Tracheal epithelial cell (primary cell): Measurements from ENCODE around the gene MYOZ3. TPM values are rescaled to one million over a fixed set of nuclear protein-coding genes. Genes with fewer than 3 reads are reported as not detected.

Source experiments
- total RNA-seq: library from RNA; depleted of rRNA; stranded (reverse); fragments of >200 nt; gene quantifications from 2 replicates; pipeline ENCODE4 v1.2.1, GENCODE V29; 2014

MYOZ3 gene
- under 0.01 and 0.24 TPM in 2 replicates for total RNA-seq

GRCh38 chr5:150661086-150661485, at the start of gene MYOZ3:
MYOZ3 (plus strand) TSS chr5:150661251; CDS start chr5:150662942, 1,691 bp downstream.

GRCh38 chr5:150640311-150641005, 20.6 kb upstream of the MYOZ3 start, which contains the start of gene SYNPO:
SYNPO (plus strand) TSS chr5:150640660; CDS start chr5:150648276, 7,616 bp downstream.

GRCh38 chr5:150700594-150701377, 39.7 kb downstream of the MYOZ3 start, which contains the start of gene RBM22:
RBM22 (minus strand) TSS chr5:150701062; CDS start chr5:150700985, 77 bp downstream.

Other genes with a start within 250 kb of the MYOZ3 start
- gene CD74, start 248.3 kb upstream of the MYOZ3 start, total RNA-seq: 4.0 and 6.7 TPM in 2 replicates
- 4,679 and 5,221 TPM in 2 replicates for gene RPS14, start 211.5 kb upstream of the MYOZ3 start, total RNA-seq
- 40.7 and 56.3 TPM in 2 replicates for gene NDST1, start 153.1 kb upstream of the MYOZ3 start, total RNA-seq
- gene SYNPO, start 20.6 kb upstream of the MYOZ3 start, total RNA-seq: 1.5 and 5.3 TPM in 2 replicates
- 14.3 and 17.8 TPM in 2 replicates for gene RBM22, start 39.8 kb downstream of the MYOZ3 start, total RNA-seq
- 26.7 and 39.9 TPM in 2 replicates for gene DCTN4, start 97.8 kb downstream of the MYOZ3 start, total RNA-seq
- 7.0 and 10.8 TPM in 2 replicates for gene SMIM3, start 117.5 kb downstream of the MYOZ3 start, total RNA-seq
- gene IRGM, start 185.3 kb downstream of the MYOZ3 start, total RNA-seq: not detected in 2 replicates
- gene ZNF300, start 243.7 kb downstream of the MYOZ3 start, total RNA-seq: 2.7 and 3.4 TPM in 2 replicates